NCI-H2196 (cell line): ENCODE measurements around the gene WFDC10A.
"Not testable (repeated sequence)": the region's sequence is repeated elsewhere in the genome, so short reads cannot be mapped to it uniquely, and the experiment has no call there.

Source experiments
- DNase-seq: peaks from one replicate; lab custom pipeline; 2025; ENCODE audit not compliant: unreplicated experiment; lab: John Stamatoyannopoulos, UW

WFDC10A gene

GRCh38 chr20:45647441-45648050 lies 18.0 kb downstream of the WFDC10A start:
- no peak for DNase-seq

- DNase-seq = no peak
Observed at GRCh38 chr20:45649312-45649863, 19.8 kb downstream of the WFDC10A start.

GRCh38 chr20:45651726-45652125 lies 22.2 kb downstream of the WFDC10A start:
- DNase-seq = peak; percentile 5

- DNase-seq = not testable (repeated sequence)
Observed at GRCh38 chr20:45657038-45657437, 27.5 kb downstream of the WFDC10A start.

- no peak for DNase-seq
Observed at GRCh38 chr20:45670139-45670538, 40.6 kb downstream of the WFDC10A start, which contains the start of gene WFDC11. WFDC11 (minus strand) TSS chr20:45670239; CDS start chr20:45650600, 19,639 bp downstream.

- no peak for DNase-seq
Observed at GRCh38 chr20:45672765-45673164, 43.2 kb downstream of the WFDC10A start.

- DNase-seq = no peak
Observed at GRCh38 chr20:45679650-45680049, 50.1 kb downstream of the WFDC10A start.
